Middle frontal gyrus (tissue), 1 donor: ENCODE data around the gene NUBP2.

ENCODE experiments used
- DNase-seq: peaks from one replicate; pipeline ENCODE4 v3.0.0-alpha.2; 2015; ENCODE audit warnings: low spot score; ENCODE audit errors: extremely low spot score

The NUBP2 gene

DNA sequence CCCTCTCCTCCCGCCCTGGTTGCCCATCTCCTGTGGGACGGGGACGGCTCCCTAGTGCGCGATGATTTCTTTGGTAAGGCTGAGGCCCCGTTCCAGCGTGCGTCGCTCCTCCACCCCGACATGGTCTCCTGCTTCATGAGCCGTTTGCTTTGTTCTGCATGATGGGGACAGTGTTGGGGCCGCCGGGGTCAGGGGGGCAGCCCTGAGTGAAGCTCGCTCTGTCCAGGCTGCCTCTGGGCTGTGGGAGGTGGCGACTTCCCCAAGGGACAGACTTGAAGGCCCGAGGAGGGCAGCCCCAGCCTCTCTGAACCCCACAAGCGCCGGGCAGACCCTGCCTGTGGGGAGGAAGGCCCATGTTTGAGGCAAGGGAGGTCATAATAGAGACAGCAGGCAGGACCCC is 23.8 kb upstream of the NUBP2 start:
- DNase-seq, result no peak

DNA sequence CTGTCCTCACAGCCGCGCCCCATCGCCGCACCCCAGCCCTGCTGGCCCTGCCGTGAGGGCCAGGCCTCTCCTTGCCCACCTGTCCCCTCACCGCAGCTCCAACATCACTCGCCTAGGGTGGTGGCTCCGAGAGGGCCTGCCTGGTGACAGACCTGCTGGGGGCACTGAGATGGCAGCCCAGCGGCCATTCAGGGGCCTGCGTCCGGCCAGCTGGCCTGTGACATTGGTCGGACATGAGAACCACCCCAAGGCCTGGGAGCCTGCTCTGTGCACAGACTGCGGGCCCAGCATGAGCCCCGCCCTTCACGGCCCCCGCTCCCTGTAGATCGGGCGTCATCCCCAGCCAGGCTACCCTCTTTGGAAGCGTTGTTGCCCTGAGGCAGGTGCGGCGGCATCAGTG is 23.2 kb upstream of the NUBP2 start:
- no peak for DNase-seq

DNA sequence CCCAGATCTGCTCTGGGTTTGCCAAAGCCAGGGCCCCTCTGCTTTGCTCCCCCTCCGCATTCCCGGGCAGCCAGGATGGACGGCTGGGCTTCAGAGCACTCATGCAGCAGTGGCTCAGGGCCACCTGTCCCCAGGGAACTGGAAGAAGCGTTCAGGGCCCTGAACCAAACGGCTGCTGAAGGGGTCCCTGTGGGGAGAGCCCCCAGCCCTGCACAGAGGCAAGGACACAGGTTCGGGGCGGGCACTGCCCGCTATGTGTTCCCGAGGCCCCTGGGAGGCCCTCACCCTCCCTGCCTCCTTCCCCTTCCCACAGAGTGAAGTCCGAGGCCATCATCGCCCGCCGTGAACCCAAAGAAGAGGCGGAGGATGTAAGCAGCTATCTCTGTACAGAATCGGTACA is 21.8 kb upstream of the NUBP2 start:
- no peak for DNase-seq

GRCh38 chr16:1761751-1762150 is 21.0 kb upstream of the NUBP2 start:
- DNase-seq, result no peak

GRCh38 chr16:1762196-1762878 is 20.4 kb upstream of the NUBP2 start:
- DNase-seq, result no peak

- no peak for DNase-seq
Observed at GRCh38 chr16:1762879-1763520, 19.8 kb upstream of the NUBP2 start.

GRCh38 chr16:1763521-1764511 is 18.9 kb upstream of the NUBP2 start:
- no peak for DNase-seq

DNA sequence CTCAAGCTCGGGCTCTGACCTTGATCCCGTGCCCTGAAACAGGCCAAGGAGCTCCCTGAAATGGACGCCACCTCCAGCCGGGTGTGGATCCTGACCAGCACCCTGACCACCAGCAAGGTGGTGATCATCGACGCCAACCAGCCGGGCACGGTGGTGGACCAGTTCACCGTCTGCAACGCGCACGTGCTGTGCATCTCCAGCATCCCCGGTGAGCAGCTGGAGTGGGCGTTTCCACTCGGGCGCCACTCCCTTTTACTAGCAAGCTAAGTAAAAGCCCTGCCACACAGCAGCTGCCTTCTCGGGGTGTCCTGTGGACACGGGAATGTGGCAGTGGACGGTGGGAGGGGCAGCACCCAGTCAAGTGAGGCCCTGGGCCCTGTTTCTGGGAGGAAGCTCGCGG is 17.8 kb upstream of the NUBP2 start:
- no peak for DNase-seq

DNA sequence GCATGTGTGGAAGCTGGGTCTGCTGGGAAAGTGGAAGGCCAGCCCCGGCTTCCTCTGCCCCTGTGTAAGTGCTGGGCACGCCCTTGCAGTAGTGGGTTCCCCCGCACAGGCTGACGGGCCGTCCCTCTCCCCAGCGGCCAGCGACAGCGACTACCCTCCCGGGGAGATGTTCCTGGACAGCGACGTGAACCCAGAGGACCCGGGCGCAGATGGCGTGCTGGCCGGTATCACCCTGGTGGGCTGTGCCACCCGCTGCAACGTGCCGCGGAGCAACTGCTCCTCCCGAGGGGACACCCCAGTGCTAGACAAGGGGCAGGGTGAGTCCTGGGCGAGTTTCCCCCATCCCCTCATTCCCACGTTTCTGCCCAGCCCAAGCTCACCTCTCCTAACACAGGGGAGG is 16.9 kb upstream of the NUBP2 start:
- DNase-seq, result no peak

DNA sequence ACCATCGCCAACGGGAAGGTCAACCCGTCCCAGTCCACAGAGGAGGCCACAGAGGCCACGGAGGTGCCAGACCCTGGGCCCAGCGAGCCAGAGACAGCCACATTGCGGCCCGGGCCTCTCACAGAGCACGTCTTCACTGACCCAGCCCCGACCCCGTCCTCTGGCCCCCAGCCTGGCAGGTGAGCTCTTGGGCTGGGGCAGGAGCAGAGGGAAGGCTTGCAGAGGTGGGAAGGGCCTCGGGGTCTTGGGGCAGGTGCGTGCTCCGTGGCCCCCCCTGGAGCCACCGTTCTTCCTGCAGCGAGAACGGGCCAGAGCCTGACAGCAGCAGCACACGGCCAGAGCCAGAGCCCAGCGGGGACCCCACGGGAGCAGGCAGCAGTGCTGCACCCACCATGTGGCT is 16.5 kb upstream of the NUBP2 start:
- no peak for DNase-seq

- DNase-seq, result no peak
Observed at GRCh38 chr16:1766701-1767100, 16.1 kb upstream of the NUBP2 start.

DNA sequence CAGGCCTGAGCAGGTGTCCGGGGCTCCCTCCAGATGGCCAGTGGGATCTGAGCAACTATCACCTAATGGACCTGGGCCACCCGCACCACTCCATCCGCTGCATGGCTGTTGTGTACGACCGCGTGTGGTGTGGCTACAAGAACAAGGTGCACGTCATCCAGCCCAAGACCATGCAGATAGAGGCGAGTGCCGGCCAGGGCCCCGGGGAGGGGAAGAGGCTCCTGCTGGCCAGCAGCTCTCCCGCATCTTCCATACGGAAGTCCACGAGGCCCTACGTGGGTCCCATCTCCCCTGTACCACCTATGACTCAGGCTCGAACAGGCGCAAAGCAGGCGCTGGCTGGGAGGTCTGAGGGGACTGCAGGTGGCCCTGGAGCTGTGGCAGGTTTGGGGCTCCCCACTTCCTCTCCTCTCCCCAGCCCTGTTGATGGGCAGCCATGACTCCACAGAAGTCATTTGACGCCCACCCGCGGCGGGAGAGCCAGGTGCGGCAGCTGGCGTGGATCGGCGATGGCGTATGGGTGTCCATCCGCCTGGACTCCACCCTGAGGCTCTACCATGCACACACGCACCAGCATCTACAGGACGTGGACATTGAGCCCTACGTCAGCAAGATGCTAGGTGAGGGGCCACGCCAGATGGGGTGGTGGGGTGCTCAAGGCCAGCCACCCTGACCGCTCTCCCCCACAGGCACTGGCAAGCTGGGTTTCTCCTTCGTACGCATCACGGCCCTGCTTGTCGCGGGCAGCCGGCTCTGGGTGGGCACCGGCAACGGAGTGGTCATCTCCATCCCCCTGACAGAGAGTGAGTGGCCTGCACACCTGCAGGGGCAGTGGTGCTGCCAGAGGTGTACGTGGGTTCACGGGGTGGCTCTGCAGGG is 15.4 kb upstream of the NUBP2 start:
- DNase-seq, result no peak

DNA sequence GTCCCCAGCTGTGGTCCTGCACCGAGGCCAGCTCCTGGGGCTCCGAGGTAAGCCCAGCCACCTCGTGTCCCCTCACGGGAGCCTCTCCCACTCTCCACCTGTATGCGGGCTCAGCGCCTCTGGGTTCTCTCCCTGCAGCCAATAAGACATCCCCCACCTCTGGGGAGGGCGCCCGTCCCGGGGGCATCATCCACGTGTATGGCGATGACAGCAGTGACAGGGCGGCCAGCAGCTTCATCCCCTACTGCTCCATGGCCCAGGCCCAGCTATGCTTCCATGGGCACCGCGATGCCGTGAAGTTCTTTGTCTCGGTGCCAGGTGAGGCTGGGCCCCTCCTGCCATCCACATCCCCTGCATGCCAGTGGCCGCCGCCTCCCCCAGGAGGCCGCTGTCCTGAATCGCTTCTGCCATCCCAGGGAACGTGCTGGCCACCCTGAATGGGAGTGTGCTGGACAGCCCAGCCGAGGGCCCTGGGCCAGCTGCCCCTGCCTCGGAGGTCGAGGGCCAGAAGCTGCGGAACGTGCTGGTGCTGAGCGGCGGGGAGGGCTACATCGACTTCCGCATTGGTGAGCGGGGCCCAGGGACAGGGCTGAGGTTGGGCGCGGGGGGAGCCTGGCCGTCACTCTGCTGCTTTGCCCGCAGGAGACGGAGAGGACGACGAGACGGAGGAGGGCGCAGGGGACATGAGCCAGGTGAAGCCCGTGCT is 14.5 kb upstream of the NUBP2 start:
- no peak for DNase-seq

GRCh38 chr16:1768767-1769401 is 13.9 kb upstream of the NUBP2 start:
- no peak for DNase-seq

DNA sequence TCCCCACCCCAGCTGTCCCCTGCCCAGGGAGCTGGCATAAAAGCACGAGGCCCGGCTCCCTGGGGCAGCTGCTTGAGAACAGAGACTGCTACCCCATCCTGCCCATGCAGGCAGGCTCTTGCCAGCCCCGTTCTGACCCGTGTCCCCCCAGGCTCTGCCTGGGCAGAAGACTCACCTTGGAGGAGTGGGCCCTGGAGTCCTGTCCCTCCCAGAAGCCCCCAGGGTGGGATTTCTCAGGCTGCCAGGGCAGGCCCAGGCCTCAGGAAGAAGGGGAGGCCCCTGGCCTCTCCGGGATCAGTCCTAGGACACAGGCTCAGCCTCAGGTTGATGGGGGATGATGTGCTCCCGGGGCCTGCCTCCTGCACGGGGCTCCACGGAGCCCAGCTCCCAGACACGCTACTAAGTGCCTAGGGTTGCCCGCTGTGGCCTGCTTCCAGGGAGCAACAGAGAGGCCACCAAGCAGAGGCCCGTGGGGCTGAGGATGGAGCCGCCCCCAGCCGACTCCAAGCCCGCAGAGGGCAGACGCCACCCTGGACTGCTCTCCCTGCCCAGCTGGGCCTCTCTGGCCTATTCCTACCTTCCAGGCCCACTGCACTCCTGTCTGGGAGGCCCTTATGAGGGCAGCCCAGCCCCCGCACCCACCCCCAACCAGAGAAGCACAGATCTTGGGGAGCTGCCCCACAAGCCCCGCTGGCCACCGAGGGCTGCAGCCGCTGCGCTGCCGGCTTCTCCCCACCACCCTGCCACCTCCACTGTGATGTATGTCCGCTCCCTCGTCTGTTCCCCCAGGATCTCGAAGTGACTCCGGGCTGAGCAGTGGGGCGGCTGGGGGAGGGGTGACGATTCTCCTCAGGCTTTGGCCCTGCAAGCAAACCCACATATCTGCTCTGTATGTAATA is 13.1 kb upstream of the NUBP2 start:
- no peak for DNase-seq

DNA sequence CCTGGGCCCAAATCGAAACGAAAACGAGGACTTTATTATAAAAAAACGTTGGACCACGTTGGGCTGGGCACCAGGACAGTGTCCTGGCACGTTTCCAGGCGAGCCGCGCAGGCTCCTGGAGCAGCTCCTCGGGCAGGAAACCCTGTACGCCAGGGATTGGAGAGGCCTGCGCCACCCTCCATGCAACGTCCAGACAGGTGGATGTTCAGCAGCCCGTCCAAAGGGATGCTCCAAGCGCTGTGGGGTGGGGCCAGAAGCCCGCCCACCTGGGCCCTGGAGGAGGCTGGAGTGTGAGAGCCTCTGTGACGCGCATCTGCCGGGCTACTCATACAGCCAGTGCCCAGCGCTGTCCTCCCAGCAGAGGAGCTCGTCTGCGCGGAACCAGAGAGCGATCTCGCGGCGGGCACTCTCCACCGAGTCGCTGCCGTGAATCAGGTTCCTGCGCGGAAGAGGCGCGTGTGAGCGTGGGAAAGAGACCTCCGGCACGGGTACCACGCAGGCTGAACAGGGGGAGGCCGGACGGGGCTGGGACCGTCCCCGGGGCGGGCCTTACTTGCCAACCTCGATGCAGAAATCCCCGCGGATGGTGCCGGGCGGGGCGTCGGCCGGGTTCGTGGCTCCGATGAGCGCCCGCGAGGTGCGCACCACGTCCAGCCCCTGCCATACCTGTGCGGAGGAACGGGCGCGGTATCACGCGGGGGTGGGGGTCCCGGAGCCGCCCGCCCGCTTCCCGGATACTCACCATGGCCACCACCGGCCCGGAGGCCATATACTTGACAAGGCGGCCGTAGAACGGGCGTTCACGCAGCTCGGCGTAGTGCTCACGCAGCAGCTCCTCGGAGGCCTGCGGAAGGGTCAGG is 12.2 kb upstream of the NUBP2 start:
- peak; percentile 59 for DNase-seq

DNA sequence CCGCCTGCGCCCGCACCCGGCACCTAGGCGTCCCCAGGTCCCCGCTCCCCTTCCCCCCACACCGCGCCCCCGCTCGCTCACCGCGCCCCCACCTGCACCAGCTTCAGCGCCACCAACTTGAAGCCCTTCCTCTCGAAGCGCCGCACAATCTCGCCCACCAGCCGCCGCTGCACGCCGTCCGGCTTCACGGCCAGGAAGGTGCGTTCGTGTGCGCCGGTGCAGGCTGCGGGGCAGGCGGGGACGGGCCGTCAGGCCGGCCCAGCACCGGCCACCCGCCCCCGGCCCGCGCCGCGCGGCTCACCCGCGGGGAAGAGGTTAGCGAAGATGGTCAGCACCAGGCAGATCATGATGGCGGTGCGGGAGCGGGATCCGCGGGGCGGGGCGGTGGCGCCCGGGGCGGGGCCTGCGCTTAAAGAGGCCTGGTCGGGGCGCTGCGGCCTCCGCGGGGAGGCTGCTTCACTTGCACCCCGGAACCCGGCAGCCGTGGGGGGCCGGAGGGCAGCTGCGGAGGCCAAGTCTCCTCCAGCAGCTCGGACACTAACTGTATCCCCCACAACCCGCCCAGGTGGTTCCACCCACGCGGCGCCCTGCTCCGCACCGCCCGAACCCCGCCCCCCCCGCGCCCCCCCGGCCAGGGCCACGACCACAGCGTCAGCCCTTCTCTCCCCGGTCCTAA is 11.4 kb upstream of the NUBP2 start, which contains the start of gene NME3:
Gene NME3, minus strand, starts transcription at position 356 of the 676 bp plus-strand sequence. Its CDS starts 9 bp downstream, at position 347.
- DNase-seq, result no peak
